ENCODE data around the gene DENND10. TPM values are rescaled to one million over a fixed set of nuclear protein-coding genes. Genes with fewer than 3 reads are reported as not detected.
"Not testable (repeated sequence)": the region's sequence is repeated elsewhere in the genome, so short reads cannot be mapped to it uniquely, and the experiment has no call there.

The DENND10 gene
- polyA plus RNA-seq, 1 experiment, result 86.8 TPM

GRCh38 chr10:119100434-119101238 is 3.3 kb upstream of the DENND10 start:
- ChIA-PET CTCF (interaction anchor here (1.6 kb wide), 1 partner anchor 10 kb away, joined by 3 read pairs; no protein-coding TSS in a partner anchor), POLR2A (no interaction called here)
- Histone ChIP-seq H3K27me3 (ENCODE audit: control insufficient read depth, insufficient read depth, low read length) (no peaks in the 10 kb centered on the region), H3K4me3 (ENCODE audit: low read depth, low read length) (no peak overlapping the region), H3K36me3 (ENCODE audit: control insufficient read depth, insufficient read depth, low read length) (no peaks in the 10 kb centered on the region)
- TF ChIP-seq CTCF (IDR thresholded peaks at IDR 0.05; ENCODE audit: insufficient read depth, low read depth, low read length), result no peak
- DNase-seq (ENCODE audit: low read depth), result no peak

- ChIA-PET POLR2A (no interaction called here), CTCF (interaction anchor here (1.6 kb wide), 1 partner anchor 11 kb away, joined by 3 read pairs; no protein-coding TSS in a partner anchor)
- Histone ChIP-seq H3K27me3 (ENCODE audit: control insufficient read depth, insufficient read depth, low read length) (no peaks in the 10 kb centered on the region), H3K36me3 (ENCODE audit: control insufficient read depth, insufficient read depth, low read length) (no peaks in the 10 kb centered on the region), H3K4me3 (ENCODE audit: low read depth, low read length) (no peak overlapping the region)
- no peak for TF ChIP-seq CTCF (IDR thresholded peaks at IDR 0.05; ENCODE audit: insufficient read depth, low read depth, low read length)
- DNase-seq (ENCODE audit: low read depth), result no peak
Measured at GRCh38 chr10:119101366-119102098, 2.4 kb upstream of the DENND10 start.

GRCh38 chr10:119103241-119103902 is 541 bp upstream of the DENND10 start:
- TF ChIP-seq CTCF (IDR thresholded peaks at IDR 0.05; ENCODE audit: insufficient read depth, low read depth, low read length), result no peak
- H3K27me3 ChIP-seq (ENCODE audit: control insufficient read depth, insufficient read depth, low read length), result no peaks in the 10 kb centered on the region
- CTCF ChIA-PET, result no interaction called here
- no peak overlapping the region for H3K4me3 ChIP-seq (ENCODE audit: low read depth, low read length)
- H3K36me3 ChIP-seq (ENCODE audit: control insufficient read depth, insufficient read depth, low read length), result no peaks in the 10 kb centered on the region
- POLR2A ChIA-PET, result interaction anchor here (0.6 kb wide), 1 partner anchor 147 kb away, joined by 3 read pairs; no protein-coding TSS in a partner anchor
- DNase-seq (ENCODE audit: low read depth), result no peak

GRCh38 chr10:119104654-119105015 is 722 bp downstream of the DENND10 start:
- H3K36me3 ChIP-seq (ENCODE audit: control insufficient read depth, insufficient read depth, low read length), result no peaks in the 10 kb centered on the region; the same call in 1 of the 2 replicates
- TF ChIP-seq CTCF (IDR thresholded peaks at IDR 0.05; ENCODE audit: insufficient read depth, low read depth, low read length), result no peak
- POLR2A ChIA-PET, result no interaction called here
- H3K27me3 ChIP-seq (ENCODE audit: control insufficient read depth, insufficient read depth, low read length), result no peaks in the 10 kb centered on the region
- CTCF ChIA-PET, result interaction anchor here (0.6 to 1.2 kb wide), 2 partner anchors 31 to 149 kb away, joined by 3 read pairs; no protein-coding TSS in a partner anchor
- peak overlapping the region; percentile 81 for H3K4me3 ChIP-seq (ENCODE audit: low read depth, low read length)
- DNase-seq (ENCODE audit: low read depth), result no peak

GRCh38 chr10:119105155-119105554 is 1.2 kb downstream of the DENND10 start:
- ChIA-PET POLR2A (no interaction called here), CTCF (interaction anchor here (1.2 kb wide), 1 partner anchor 32 kb away, joined by 3 read pairs; no protein-coding TSS in a partner anchor)
- Histone ChIP-seq H3K4me3 (ENCODE audit: low read depth, low read length) (peak overlapping the region; percentile 81), H3K36me3 (ENCODE audit: control insufficient read depth, insufficient read depth, low read length) (no peaks in the 10 kb centered on the region; the same call in 1 of the 2 replicates), H3K27me3 (ENCODE audit: control insufficient read depth, insufficient read depth, low read length) (no peaks in the 10 kb centered on the region)
- DNase-seq (ENCODE audit: low read depth), result no peak
- no peak for TF ChIP-seq CTCF (IDR thresholded peaks at IDR 0.05; ENCODE audit: insufficient read depth, low read depth, low read length)

GRCh38 chr10:119105899-119106298 is 2.0 kb downstream of the DENND10 start:
- H3K27me3 ChIP-seq (ENCODE audit: control insufficient read depth, insufficient read depth, low read length); H3K4me3 ChIP-seq (ENCODE audit: low read depth, low read length); DNase-seq (ENCODE audit: low read depth); H3K36me3 ChIP-seq (ENCODE audit: control insufficient read depth, insufficient read depth, low read length); POLR2A ChIA-PET: not testable (repeated sequence)
- CTCF ChIA-PET, result interaction anchor here (0.6 kb wide), 1 partner anchor 102 kb away, joined by 3 read pairs; the partner anchor contains the start of gene GRK5

- H3K4me3 ChIP-seq (ENCODE audit: low read depth, low read length); CTCF ChIA-PET; H3K27me3 ChIP-seq (ENCODE audit: control insufficient read depth, insufficient read depth, low read length); POLR2A ChIA-PET; DNase-seq (ENCODE audit: low read depth); H3K36me3 ChIP-seq (ENCODE audit: control insufficient read depth, insufficient read depth, low read length): not testable (repeated sequence)
Measured at GRCh38 chr10:119107106-119107505, 3.2 kb downstream of the DENND10 start.
